CD1c-positive myeloid dendritic cell (primary cell): ENCODE measurements around the gene PLP2.

ENCODE experiments used
- DNase-seq: peaks from one replicate; pipeline ENCODE4 v3.0.0-alpha.2; 2016; ENCODE audit errors: extremely low spot score

Gene PLP2

GRCh38 chrX:49186125-49187027, 14.7 kb downstream of the PLP2 start, which contains the start of gene PRICKLE3:
PRICKLE3 (minus strand) TSS chrX:49186373; CDS start chrX:49186297, 76 bp downstream.
- DNase-seq: peak; percentile 80

GRCh38 chrX:49187028-49187394, 15.3 kb downstream of the PLP2 start:
- no peak for DNase-seq

GRCh38 chrX:49187526-49187925, 15.8 kb downstream of the PLP2 start:
- no peak for DNase-seq

GRCh38 chrX:49188468-49189076, 16.9 kb downstream of the PLP2 start:
- no peak for DNase-seq

- no peak for DNase-seq
Measured at GRCh38 chrX:49189606-49190005, 17.9 kb downstream of the PLP2 start.

- peak; percentile 94 for DNase-seq
Measured at GRCh38 chrX:49190821-49191573, 19.3 kb downstream of the PLP2 start.

- no peak for DNase-seq
Measured at GRCh38 chrX:49191574-49192011, 19.9 kb downstream of the PLP2 start.

- peak; percentile 35 for DNase-seq
Measured at GRCh38 chrX:49192722-49193328, 21.1 kb downstream of the PLP2 start.

- no peak for DNase-seq
Measured at GRCh38 chrX:49193542-49193964, 21.9 kb downstream of the PLP2 start.

- no peak for DNase-seq
Measured at GRCh38 chrX:49197543-49198087, 25.9 kb downstream of the PLP2 start.

- DNase-seq: no peak
Measured at GRCh38 chrX:49198540-49199314, 27.0 kb downstream of the PLP2 start.

- DNase-seq: no peak
Measured at GRCh38 chrX:49199315-49199595, 27.6 kb downstream of the PLP2 start.

- peak; percentile 88 for DNase-seq
Measured at GRCh38 chrX:49199906-49200771, 28.4 kb downstream of the PLP2 start, which contains the start of gene SYP. SYP (minus strand) TSS chrX:49200193; CDS start chrX:49200186, 7 bp downstream.

GRCh38 chrX:49202022-49202421, 30.3 kb downstream of the PLP2 start:
- no peak for DNase-seq

GRCh38 chrX:49203536-49203935, 31.8 kb downstream of the PLP2 start:
- no peak for DNase-seq

GRCh38 chrX:49204017-49204416, 32.3 kb downstream of the PLP2 start:
- no peak for DNase-seq

GRCh38 chrX:49204709-49205108, 33.0 kb downstream of the PLP2 start:
- DNase-seq: no peak

- no peak for DNase-seq
Measured at GRCh38 chrX:49205443-49205842, 33.7 kb downstream of the PLP2 start.

- no peak for DNase-seq
Measured at GRCh38 chrX:49206543-49206942, 34.8 kb downstream of the PLP2 start.

GRCh38 chrX:49208399-49208798, 36.7 kb downstream of the PLP2 start:
- no peak for DNase-seq
